PFSK-1 (cell line): ENCODE data around the gene CYP26B1.

ENCODE experiments used
- FOXP2 ChIP-seq: optimal IDR thresholded peaks from 2 replicates; pipeline ENCODE3; 2011; ENCODE audit warnings: borderline replicate concordance, control low read depth, inconsistent platforms; ENCODE audit not compliant: insufficient read depth; ENCODE audit errors: extremely low read length, extremely low read depth
- POLR2AphosphoS5 ChIP-seq: IDR thresholded peaks from 2 replicates; pipeline ENCODE4 v1.6.1; 2012; ENCODE audit warnings: low read depth, mild to moderate bottlenecking, control low read depth, low read length, moderate library complexity
- REST ChIP-seq, 2 experiments: IDR thresholded peaks; 2 replicates each; pipeline versions ENCODE4 v1.6.1 to v1.8.0; 2011 to 2012; ENCODE audit warnings: low read depth in 2 of 2, low read length in 2 of 2, control low read depth in 1 of 2, inconsistent platforms in 1 of 2, mild to moderate bottlenecking in 1 of 2, moderate library complexity in 1 of 2; ENCODE audit not compliant: insufficient read depth in 1 of 2
- SIN3A ChIP-seq: IDR thresholded peaks from 2 replicates; pipeline ENCODE4 v1.6.1; 2012; ENCODE audit warnings: mild to moderate bottlenecking, low read length, moderate library complexity, borderline replicate concordance; ENCODE audit not compliant: insufficient read depth
- TAF1 ChIP-seq: IDR thresholded peaks from 2 replicates; pipeline ENCODE4 v1.6.1; 2012; ENCODE audit warnings: low read length, control low read depth, borderline replicate concordance; ENCODE audit not compliant: insufficient read depth

Gene CYP26B1

GRCh38 chr2:72083751-72084583, 63.7 kb downstream of the CYP26B1 start:
- TF ChIP-seq FOXP2 = no peak
- no peak for TF ChIP-seq REST (IDR thresholded peaks at IDR 0.05; ENCODE audit: insufficient read depth in 1 of 2, low read depth in 2 of 2, low read length in 2 of 2)
- no peak for TF ChIP-seq SIN3A
- no peak for TF ChIP-seq TAF1
- no peak for TF ChIP-seq POLR2AphosphoS5

GRCh38 chr2:72082887-72083286, 64.8 kb downstream of the CYP26B1 start:
- TF ChIP-seq POLR2AphosphoS5 = no peak
- no peak for TF ChIP-seq FOXP2
- no peak for TF ChIP-seq REST (IDR thresholded peaks at IDR 0.05; ENCODE audit: insufficient read depth in 1 of 2, low read depth in 2 of 2, low read length in 2 of 2)
- no peak for TF ChIP-seq SIN3A
- no peak for TF ChIP-seq TAF1

GRCh38 chr2:72082021-72082601, 65.6 kb downstream of the CYP26B1 start:
- TF ChIP-seq TAF1 = no peak
- TF ChIP-seq POLR2AphosphoS5 = no peak
- no peak for TF ChIP-seq SIN3A

GRCh38 chr2:72081451-72081850, 66.2 kb downstream of the CYP26B1 start:
- TF ChIP-seq FOXP2 (no peak), REST (IDR thresholded peaks at IDR 0.05; ENCODE audit: insufficient read depth in 1 of 2, low read depth in 2 of 2, low read length in 2 of 2) (no peak), TAF1 (no peak), SIN3A (no peak), POLR2AphosphoS5 (no peak)

GRCh38 chr2:72080286-72081145, 67.1 kb downstream of the CYP26B1 start:
- TF ChIP-seq SIN3A = no peak
- TF ChIP-seq FOXP2 = no peak
- no peak for TF ChIP-seq REST (IDR thresholded peaks at IDR 0.05; ENCODE audit: insufficient read depth in 1 of 2, low read depth in 2 of 2, low read length in 2 of 2)
- TF ChIP-seq POLR2AphosphoS5 = no peak
